IMR-90 (cell line): ENCODE data around the gene GPATCH2L. TPM values are rescaled to one million over a fixed set of nuclear protein-coding genes. Genes with fewer than 3 reads are reported as not detected.

Source experiments
- ATAC-seq: fragments of 200-7000 bp; cut with Tn5 transposase; 2 replicates; pipeline ENCODE4 v1.9.1; 2020; ENCODE audit warnings: low read depth, mild to moderate bottlenecking, moderate library complexity
- BruUV-seq: library from RNA; stranded (reverse); fragments of 400-500 nt; replicated peaks from 2 replicates; lab custom pipeline; 2021; lab: Mats Ljungman, UMichigan
- CTCF ChIA-PET: fragments of 300-600 bp; formaldehyde crosslinking; extraction: SDS; loops from one replicate; lab custom pipeline; 2021; ENCODE audit warnings: antibody characterized with exemption; lab: Yijun Ruan, JAX
- POLR2A ChIA-PET: fragments of 300-600 bp; sonication (Branson Sonifier 250); formaldehyde crosslinking; loops from one replicate; lab custom pipeline; 2022; ENCODE audit warnings: antibody characterized with exemption; ENCODE audit not compliant: unreplicated experiment; lab: Charles Lee
- DNase-seq: peaks from one replicate; pipeline ENCODE4 v3.0.0; 2013
- H2AFZ ChIP-seq: replicated peaks from 2 replicates; pipeline ENCODE3; 2013; ENCODE audit warnings: low read length, mild to moderate bottlenecking; ENCODE audit not compliant: poor library complexity
- H2AK5ac ChIP-seq: 2 replicates; pipeline ENCODE4 v1.6.1; 2013; ENCODE audit warnings: low read depth, low read length, inconsistent platforms
- H2AK9ac ChIP-seq: replicated peaks from 2 replicates; pipeline ENCODE3; 2013; ENCODE audit warnings: mild to moderate bottlenecking, low read depth, low read length, moderate library complexity; ENCODE audit not compliant: poor library complexity
- H2BK120ac ChIP-seq: 2 replicates; pipeline ENCODE4 v1.6.1; 2013; ENCODE audit warnings: low read depth, low read length, inconsistent platforms
- H2BK15ac ChIP-seq: 3 replicates; pipeline ENCODE4 v1.6.1; 2013; ENCODE audit warnings: low read depth, low read length, inconsistent platforms
- H2BK20ac ChIP-seq: 2 replicates; pipeline ENCODE4 v1.6.1; 2013; ENCODE audit warnings: low read depth, mild to moderate bottlenecking, inconsistent platforms, low read length, moderate library complexity
- H2BK5ac ChIP-seq: 2 replicates; pipeline ENCODE4 v1.6.1; 2013; ENCODE audit warnings: mild to moderate bottlenecking, low read depth, low read length, inconsistent platforms; ENCODE audit not compliant: poor library complexity, severe bottlenecking
- H3K14ac ChIP-seq: replicated peaks from 2 replicates; pipeline ENCODE4 v1.6.1; 2013; ENCODE audit warnings: low read depth, low read length, inconsistent platforms
- H3K18ac ChIP-seq: 2 replicates; pipeline ENCODE4 v1.6.1; 2013; ENCODE audit warnings: low read depth, low read length, control low read depth
- H3K23ac ChIP-seq: 2 replicates; pipeline ENCODE4 v1.6.1; 2013; ENCODE audit warnings: low read depth, low read length, inconsistent platforms
- H3K27ac ChIP-seq: 2 replicates; pipeline ENCODE4 v1.5.1; 2013; ENCODE audit warnings: mild to moderate bottlenecking, control low read depth, low read length; ENCODE audit not compliant: insufficient read depth
- H3K27me3 ChIP-seq: 2 replicates; pipeline ENCODE4 v1.6.1; 2013; ENCODE audit warnings: low read length; ENCODE audit not compliant: control insufficient read depth, insufficient read depth
- H3K36me3 ChIP-seq: 2 replicates; pipeline ENCODE4 v1.6.1; 2013; ENCODE audit warnings: low read length, mixed read lengths; ENCODE audit not compliant: control insufficient read depth, insufficient read depth
- H3K4ac ChIP-seq: 2 replicates; pipeline ENCODE4 v1.6.1; 2013; ENCODE audit warnings: low read depth, low read length, inconsistent platforms
- H3K4me1 ChIP-seq: 2 replicates; pipeline ENCODE4 v1.6.1; 2013; ENCODE audit warnings: low read length, mixed read lengths; ENCODE audit not compliant: control insufficient read depth, insufficient read depth
- H3K4me2 ChIP-seq: 2 replicates; pipeline ENCODE4 v1.6.1; 2013; ENCODE audit warnings: low read depth, mild to moderate bottlenecking, control low read depth, low read length, moderate library complexity
- H3K4me3 ChIP-seq: 2 replicates; pipeline ENCODE4 v1.5.1; 2013; ENCODE audit warnings: low read depth, mild to moderate bottlenecking, control low read depth, low read length, moderate library complexity; ENCODE audit not compliant: insufficient read depth
- H3K56ac ChIP-seq: 2 replicates; pipeline ENCODE4 v1.6.1; 2013; ENCODE audit warnings: low read length, inconsistent platforms; ENCODE audit not compliant: insufficient read depth; ENCODE audit errors: extremely low read depth
- H3K79me1 ChIP-seq, 2 experiments: 2 replicates each; pipeline ENCODE4 v1.6.1; 2013; ENCODE audit warnings: low read length in 2 of 2, inconsistent platforms in 1 of 2, low read depth in 1 of 2
- H3K9ac ChIP-seq: 2 replicates; pipeline ENCODE4 v1.6.1; 2013; ENCODE audit warnings: low read depth, low read length, control low read depth
- H3K9me1 ChIP-seq: 2 replicates; pipeline ENCODE4 v1.6.1; 2013; ENCODE audit warnings: low read length, inconsistent platforms; ENCODE audit not compliant: insufficient read depth
- H3K9me3 ChIP-seq: 2 replicates; pipeline ENCODE4 v1.6.1; 2013; ENCODE audit warnings: low read length; ENCODE audit not compliant: control insufficient read depth, insufficient read depth
- H4K20me1 ChIP-seq: 2 replicates; pipeline ENCODE4 v1.6.1; 2013; ENCODE audit warnings: low read length, inconsistent platforms; ENCODE audit not compliant: insufficient read depth
- H4K5ac ChIP-seq: 2 replicates; pipeline ENCODE4 v1.6.1; 2013; ENCODE audit warnings: mild to moderate bottlenecking, low read depth, low read length, control low read depth
- H4K8ac ChIP-seq, 2 experiments: 2 replicates each; pipeline ENCODE4 v1.6.1; 2013; ENCODE audit warnings: low read depth in 2 of 2, low read length in 2 of 2, control low read depth in 1 of 2, inconsistent platforms in 1 of 2
- H4K91ac ChIP-seq: 2 replicates; pipeline ENCODE4 v1.6.1; 2013; ENCODE audit warnings: low read depth, low read length, inconsistent platforms; ENCODE audit not compliant: insufficient read depth
- CEBPB ChIP-seq: IDR thresholded peaks from 2 replicates; pipeline ENCODE4 v1.6.1; 2012; ENCODE audit warnings: low read depth, low read length, improper control_type of control experiment
- CHD1 ChIP-seq: IDR thresholded peaks from 2 replicates; pipeline ENCODE4 v1.6.1; 2012; ENCODE audit warnings: low read depth, low read length, improper control_type of control experiment
- MAFK ChIP-seq: IDR thresholded peaks from 2 replicates; pipeline ENCODE4 v1.6.1; 2012; ENCODE audit warnings: low read depth, low read length, improper control_type of control experiment
- MXI1 ChIP-seq: IDR thresholded peaks from 2 replicates; pipeline ENCODE4 v1.6.1; 2012; ENCODE audit warnings: low read depth, mild to moderate bottlenecking, low read length, moderate library complexity, borderline replicate concordance
- POLR2A ChIP-seq: IDR thresholded peaks from 2 replicates; pipeline ENCODE4 v1.6.1; 2012; ENCODE audit warnings: mild to moderate bottlenecking, low read depth, low read length
- RFX5 ChIP-seq: IDR thresholded peaks from 2 replicates; pipeline ENCODE4 v1.8.0; 2012; ENCODE audit warnings: low read depth, mild to moderate bottlenecking, low read length, moderate library complexity
- SMC3 ChIP-seq: fragments of 150-350 bp; IDR thresholded peaks from 2 replicates; pipeline ENCODE4 v1.6.1; 2016; ENCODE audit warnings: low read depth, mild to moderate bottlenecking, antibody characterized with exemption, low read length, moderate library complexity
- WGBS, 2 experiments: methylation state at CpG; one replicate each; pipeline versions ENCODE4 v1.1.5 to v1.1.7; 2013; ENCODE audit warnings: missing lambda C conversion rate in 2 of 2; ENCODE audit not compliant: insufficient read length in 1 of 2; ENCODE audit errors: extremely low coverage in 2 of 2; 5-methylcytosine and 5-hydroxymethylcytosine counted together
- dilution Hi-C: fragments of 300-500 bp; cut with HindIII; formaldehyde crosslinking; loops from one replicate; pipeline ENCODE4 v1.14.3; 2018; ENCODE audit warnings: low sequenced_read_pairs; ENCODE audit not compliant: unreplicated experiment
- in situ Hi-C: fragments of 300-500 bp; cut with MboI; formaldehyde crosslinking; loops from 3 replicates; pipeline ENCODE4 v1.14.3; 2019; ENCODE audit warnings: low sequenced_read_pairs, inconsistent platforms, mixed read lengths
- intact Hi-C: fragments of 100-400 bp; cut with micrococcal nuclease; formaldehyde crosslinking; loops from 2 replicates; pipeline ENCODE4 v1.10.0; 2022
- polyA plus RNA-seq, 3 experiments: library from polyadenylated mRNA; depleted of rRNA; stranded (reverse); fragments of >200 nt; gene quantifications; 2 replicates each; pipeline ENCODE4 v1.2.3, GENCODE V29; 2012; ENCODE audit warnings: low replicate concordance in 1 of 3
- total RNA-seq: library from RNA; depleted of rRNA; stranded (reverse); fragments of >200 nt; gene quantifications from 2 replicates; pipeline ENCODE4 v1.2.3, GENCODE V29; 2012
- TF ChIP-seq, protein P1 (sequence below): fragments of 150-350 bp; IDR thresholded peaks from 2 replicates; pipeline ENCODE4 v1.6.1; 2017; ENCODE audit warnings: mild to moderate bottlenecking, antibody characterized with exemption, low read length, low read depth
- TF ChIP-seq, protein P2 (sequence below): fragments of 150-350 bp; IDR thresholded peaks from 2 replicates; pipeline ENCODE4 v1.6.1; 2016; ENCODE audit warnings: low read depth, mild to moderate bottlenecking, low read length, moderate library complexity, borderline replicate concordance
- TF ChIP-seq, protein P3 (sequence below): conservative IDR thresholded peaks from 2 replicates; pipeline ENCODE4 v1.5.1; 2012; ENCODE audit warnings: mild to moderate bottlenecking, low read depth, low read length, improper control_type of control experiment

The GPATCH2L gene
- total and polyA plus RNA-seq, 2 of the 4 experiments (the other 2 are of a cell fraction) = 15.6 to 51.4 TPM

DNA sequence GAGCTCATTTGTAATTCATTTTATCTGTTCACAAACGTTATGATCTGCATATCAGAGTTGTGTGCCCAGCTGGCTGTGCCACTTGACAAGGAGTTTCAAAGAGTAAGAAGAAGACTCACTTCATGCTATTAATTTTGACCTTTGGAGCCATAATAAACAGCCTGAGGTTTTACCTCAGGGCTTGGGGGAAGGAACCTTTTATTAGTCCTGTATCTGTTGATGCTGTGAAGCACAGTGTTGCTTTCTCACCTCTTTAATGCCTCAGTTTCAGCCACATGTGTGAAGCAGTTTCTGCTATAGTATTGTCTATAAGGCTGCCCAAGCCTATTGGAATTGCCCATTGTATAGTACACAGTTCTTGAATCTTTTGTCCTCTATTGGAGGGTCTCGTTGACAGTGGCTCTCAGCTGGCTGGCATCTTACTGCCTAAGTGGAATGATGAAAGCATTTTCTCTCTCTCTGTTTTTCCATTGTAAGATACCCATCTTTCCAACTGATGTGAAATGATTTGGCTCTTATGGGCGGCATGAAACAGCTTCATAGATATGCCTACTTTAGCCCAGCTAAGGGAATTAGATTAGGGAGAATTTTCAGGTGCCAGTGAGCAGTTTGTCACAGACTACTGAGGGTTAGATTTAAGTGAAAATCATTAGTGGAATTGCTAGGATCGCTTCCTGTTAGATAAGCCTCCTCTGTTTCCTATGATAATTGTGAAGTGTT is 34.7 kb downstream of the GPATCH2L start:
- DNase-seq = no peak
- no CpG with 5 or more reads among the region's 4 CpGs for WGBS, 2 experiments
- no peaks in the 10 kb centered on the region for H3K9me3 ChIP-seq
- H2BK120ac ChIP-seq = no peak overlapping the region
- BruUV-seq = no TSS peak
- in situ Hi-C loops = no loop called here
- dilution Hi-C loops = no loop called here
- H4K8ac ChIP-seq = no peak overlapping the region
- no peak for ATAC-seq
- H2AK5ac ChIP-seq = no peak overlapping the region
- no peak overlapping the region for H2BK5ac ChIP-seq
- H3K36me3 ChIP-seq = peaks cover 23% of the 10 kb centered on the region
- no peak overlapping the region for H3K14ac ChIP-seq
- H4K91ac ChIP-seq = no peak overlapping the region
- TF ChIP-seq, protein P1, sequence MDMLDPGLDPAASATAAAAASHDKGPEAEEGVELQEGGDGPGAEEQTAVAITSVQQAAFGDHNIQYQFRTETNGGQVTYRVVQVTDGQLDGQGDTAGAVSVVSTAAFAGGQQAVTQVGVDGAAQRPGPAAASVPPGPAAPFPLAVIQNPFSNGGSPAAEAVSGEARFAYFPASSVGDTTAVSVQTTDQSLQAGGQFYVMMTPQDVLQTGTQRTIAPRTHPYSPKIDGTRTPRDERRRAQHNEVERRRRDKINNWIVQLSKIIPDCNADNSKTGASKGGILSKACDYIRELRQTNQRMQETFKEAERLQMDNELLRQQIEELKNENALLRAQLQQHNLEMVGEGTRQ = no peak
- no peak for TF ChIP-seq MAFK
- TF ChIP-seq MXI1 = no peak
- no peak for TF ChIP-seq POLR2A
- TF ChIP-seq, protein P2, sequence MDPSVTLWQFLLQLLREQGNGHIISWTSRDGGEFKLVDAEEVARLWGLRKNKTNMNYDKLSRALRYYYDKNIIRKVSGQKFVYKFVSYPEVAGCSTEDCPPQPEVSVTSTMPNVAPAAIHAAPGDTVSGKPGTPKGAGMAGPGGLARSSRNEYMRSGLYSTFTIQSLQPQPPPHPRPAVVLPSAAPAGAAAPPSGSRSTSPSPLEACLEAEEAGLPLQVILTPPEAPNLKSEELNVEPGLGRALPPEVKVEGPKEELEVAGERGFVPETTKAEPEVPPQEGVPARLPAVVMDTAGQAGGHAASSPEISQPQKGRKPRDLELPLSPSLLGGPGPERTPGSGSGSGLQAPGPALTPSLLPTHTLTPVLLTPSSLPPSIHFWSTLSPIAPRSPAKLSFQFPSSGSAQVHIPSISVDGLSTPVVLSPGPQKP = no peak
- TF ChIP-seq SMC3 = no peak
- TF ChIP-seq CHD1 = no peak
- TF ChIP-seq, protein P3, sequence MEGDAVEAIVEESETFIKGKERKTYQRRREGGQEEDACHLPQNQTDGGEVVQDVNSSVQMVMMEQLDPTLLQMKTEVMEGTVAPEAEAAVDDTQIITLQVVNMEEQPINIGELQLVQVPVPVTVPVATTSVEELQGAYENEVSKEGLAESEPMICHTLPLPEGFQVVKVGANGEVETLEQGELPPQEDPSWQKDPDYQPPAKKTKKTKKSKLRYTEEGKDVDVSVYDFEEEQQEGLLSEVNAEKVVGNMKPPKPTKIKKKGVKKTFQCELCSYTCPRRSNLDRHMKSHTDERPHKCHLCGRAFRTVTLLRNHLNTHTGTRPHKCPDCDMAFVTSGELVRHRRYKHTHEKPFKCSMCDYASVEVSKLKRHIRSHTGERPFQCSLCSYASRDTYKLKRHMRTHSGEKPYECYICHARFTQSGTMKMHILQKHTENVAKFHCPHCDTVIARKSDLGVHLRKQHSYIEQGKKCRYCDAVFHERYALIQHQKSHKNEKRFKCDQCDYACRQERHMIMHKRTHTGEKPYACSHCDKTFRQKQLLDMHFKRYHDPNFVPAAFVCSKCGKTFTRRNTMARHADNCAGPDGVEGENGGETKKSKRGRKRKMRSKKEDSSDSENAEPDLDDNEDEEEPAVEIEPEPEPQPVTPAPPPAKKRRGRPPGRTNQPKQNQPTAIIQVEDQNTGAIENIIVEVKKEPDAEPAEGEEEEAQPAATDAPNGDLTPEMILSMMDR = no peak
- no peak for TF ChIP-seq CEBPB
- no peak for TF ChIP-seq RFX5
- peaks cover 4% of the 10 kb centered on the region; the same call in 1 of the 2 replicates for H3K9me1 ChIP-seq
- CTCF ChIA-PET = interaction anchor here (0.6 kb wide), 2 partner anchors 11 to 166 kb away, joined by 4 read pairs; no protein-coding TSS in a partner anchor
- intact Hi-C loops = no loop called here
- no peak overlapping the region for H3K9ac ChIP-seq
- H2BK15ac ChIP-seq = no peak overlapping the region
- no peak overlapping the region for H2BK20ac ChIP-seq
- H3K4ac ChIP-seq = no peak overlapping the region
- H3K79me1 ChIP-seq = peaks cover 8 to 35% of the 10 kb centered on the region in 2 experiments; a peak in 3 of 4 replicates
- H3K27me3 ChIP-seq = no peaks in the 10 kb centered on the region
- H3K4me2 ChIP-seq = no peak overlapping the region
- H4K20me1 ChIP-seq = peaks cover 9% of the 10 kb centered on the region; the same call in 1 of the 2 replicates
- no peak overlapping the region for H3K18ac ChIP-seq
- no peak overlapping the region for H4K5ac ChIP-seq
- H3K4me1 ChIP-seq = no peaks in the 10 kb centered on the region
- no peak overlapping the region for H3K56ac ChIP-seq
- no peak overlapping the region for H3K23ac ChIP-seq
- POLR2A ChIA-PET = no interaction called here
- no peak overlapping the region for H3K27ac ChIP-seq
- H2AK9ac ChIP-seq = no peak overlapping the region
- no peak overlapping the region for H2AFZ ChIP-seq
- no peak overlapping the region for H3K4me3 ChIP-seq
